Astrocyte of the hippocampus (primary cell): ENCODE results near the gene C17orf50.
"Not testable (repeated sequence)": the region's sequence is repeated elsewhere in the genome, so short reads cannot be mapped to it uniquely, and the experiment has no call there.

Experiments used
- DNase-seq: peaks from one replicate; pipeline ENCODE4 v3.0.0; 2011; ENCODE audit warnings: low read depth, low spot score

C17orf50 gene

DNA sequence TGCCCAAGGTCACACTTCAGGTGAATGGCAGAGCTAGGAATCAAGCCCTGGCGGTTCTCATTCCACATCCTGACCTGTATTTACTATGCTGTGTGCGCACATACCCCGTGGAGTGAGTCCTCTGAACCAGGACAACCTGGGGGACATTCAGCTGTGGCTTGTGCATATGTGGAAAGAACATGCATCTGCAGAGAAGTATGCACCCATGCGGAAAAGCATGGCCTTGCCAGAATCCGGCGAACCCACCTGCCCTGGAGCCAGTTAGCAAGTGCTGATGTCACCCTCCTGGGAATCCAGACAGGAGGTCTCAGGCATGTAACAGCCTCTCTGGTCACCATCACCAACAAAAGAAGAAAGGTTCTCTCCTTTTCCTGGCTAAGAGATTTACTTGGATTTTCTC lies 27.3 kb upstream of the C17orf50 start:
- DNase-seq, result no peak

- no peak for DNase-seq
Observed at GRCh38 chr17:35734396-35734795, 26.3 kb upstream of the C17orf50 start.

GRCh38 chr17:35735036-35735805 lies 25.5 kb upstream of the C17orf50 start:
- no peak for DNase-seq

DNA sequence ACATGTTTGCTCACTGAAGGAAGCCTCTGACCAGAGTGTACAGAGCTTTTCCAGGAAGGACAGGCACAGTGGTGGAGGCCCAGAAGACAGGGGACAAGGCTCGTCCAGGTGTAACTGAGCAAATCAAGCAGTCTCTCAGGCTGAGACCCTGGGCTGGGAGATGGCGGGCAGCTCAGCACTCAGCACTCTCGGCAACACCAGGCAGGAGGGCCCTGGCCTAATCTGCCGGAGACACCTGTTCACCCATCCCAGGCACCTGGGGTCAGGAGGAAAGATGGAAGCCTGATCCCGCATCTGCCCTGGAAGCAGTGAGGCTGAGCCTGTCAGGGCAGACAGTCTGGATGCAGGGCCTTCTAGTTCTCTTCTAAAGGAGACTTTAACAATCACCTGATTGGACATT lies 24.5 kb upstream of the C17orf50 start:
- no peak for DNase-seq

- no peak for DNase-seq
Observed at GRCh38 chr17:35738519-35739133, 22.1 kb upstream of the C17orf50 start.

- DNase-seq, result no peak
Observed at GRCh38 chr17:35740216-35740615, 20.5 kb upstream of the C17orf50 start.

GRCh38 chr17:35740997-35741931 lies 19.4 kb upstream of the C17orf50 start:
- no peak for DNase-seq

DNA sequence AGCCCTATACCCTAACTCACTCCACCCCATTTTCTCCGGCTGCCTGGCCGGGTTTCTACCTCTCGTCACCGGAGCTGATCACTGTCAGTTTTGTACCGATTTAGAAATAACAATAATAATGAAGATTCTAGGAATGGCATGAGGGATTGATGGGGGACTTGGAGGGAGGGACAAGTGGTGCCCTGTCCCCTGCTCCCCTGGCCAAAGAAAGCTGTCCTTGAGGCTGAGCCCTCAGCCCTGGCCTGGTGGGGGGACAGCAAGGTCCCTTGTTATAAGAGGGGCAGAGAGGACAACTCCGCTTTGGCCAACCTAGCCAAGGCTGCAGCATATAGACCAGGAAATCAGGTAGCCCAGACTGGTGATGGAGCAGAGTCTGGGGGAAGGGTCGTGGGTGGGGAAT lies 18.2 kb upstream of the C17orf50 start:
- DNase-seq, result no peak

DNA sequence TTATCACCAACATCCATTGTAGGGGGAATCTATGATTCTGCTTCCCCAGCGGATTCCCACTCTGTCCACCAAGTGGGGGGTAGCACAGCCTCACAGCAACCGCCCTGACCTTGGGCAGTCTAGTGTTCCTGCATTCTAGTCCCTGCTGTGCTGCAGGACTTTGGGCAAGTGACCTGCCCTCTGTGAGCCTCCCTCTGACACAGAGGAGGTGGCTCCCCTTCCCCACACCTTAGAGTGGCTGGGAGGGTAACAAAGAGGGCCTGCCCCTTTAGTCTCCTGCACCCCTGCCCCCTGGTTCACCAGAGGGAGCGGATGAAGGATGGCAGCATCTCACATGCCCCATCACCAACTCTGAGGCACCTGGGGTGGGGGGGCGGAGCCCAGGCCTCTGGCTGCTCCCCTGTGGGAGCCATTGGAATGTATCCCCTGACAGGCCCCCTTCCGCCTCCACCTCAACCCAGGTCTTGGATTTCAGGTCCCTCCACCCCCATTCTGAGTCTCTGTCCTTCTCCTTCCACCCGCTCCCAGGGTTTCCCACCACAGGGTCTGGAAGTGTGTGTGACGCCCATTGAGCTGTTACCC lies 17.7 kb upstream of the C17orf50 start:
- no peak for DNase-seq

DNA sequence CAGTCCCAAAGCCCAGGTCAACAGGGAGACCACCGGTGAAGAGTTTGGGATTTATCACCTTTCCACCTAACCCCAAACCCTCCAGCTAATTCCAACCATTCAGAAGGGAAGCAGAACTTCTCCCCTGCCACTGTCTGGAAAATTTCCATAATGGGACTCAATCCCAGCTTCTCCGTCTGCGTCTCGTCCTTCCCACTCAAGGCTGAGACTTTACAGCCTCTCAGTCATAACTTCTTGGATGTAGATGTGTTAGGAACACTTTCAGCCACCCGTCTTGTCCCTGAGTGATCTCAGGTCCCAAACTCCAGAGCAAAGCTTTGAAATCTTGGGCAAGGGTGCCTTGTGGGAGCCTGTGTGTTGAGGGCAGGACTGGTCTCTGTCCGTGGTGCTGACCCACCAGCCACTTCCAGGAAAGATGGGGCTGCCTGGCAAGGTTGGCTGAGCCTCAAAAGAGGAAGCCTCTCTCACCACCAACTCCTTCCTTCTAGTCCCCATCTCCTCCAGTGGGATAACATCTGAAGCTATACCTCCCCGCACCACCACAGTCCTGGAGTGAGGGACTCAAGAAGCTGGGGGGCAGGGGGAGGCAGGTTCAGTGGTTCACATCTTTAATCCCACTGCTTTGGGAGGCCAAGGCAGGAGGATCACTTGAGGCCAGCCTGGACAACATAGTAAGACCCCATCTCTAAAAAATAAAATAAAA lies 16.9 kb upstream of the C17orf50 start:
- DNase-seq, result peak; percentile 75

DNA sequence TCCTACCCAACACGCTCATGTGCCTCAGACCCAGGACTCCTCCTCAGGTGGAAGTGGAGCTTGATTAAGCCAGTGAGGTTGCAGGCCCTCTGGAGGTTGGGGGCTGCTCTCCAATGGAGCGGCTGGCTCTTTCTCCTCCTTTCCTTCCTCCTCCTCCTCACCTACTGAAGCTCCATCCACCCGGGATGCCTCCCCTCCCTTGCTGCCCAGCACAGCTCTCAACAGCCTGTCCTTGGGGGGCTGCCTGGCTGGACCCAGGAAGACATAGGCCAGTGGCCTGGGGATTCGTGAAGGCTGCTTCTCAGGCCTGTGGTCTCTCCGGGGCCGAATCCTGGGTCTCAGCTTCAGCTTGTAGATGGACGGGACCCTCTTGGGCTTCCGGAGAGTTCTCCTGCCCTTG lies 15.9 kb upstream of the C17orf50 start:
- DNase-seq, result no peak

GRCh38 chr17:35745246-35745645 lies 15.4 kb upstream of the C17orf50 start:
- DNase-seq, result no peak

DNA sequence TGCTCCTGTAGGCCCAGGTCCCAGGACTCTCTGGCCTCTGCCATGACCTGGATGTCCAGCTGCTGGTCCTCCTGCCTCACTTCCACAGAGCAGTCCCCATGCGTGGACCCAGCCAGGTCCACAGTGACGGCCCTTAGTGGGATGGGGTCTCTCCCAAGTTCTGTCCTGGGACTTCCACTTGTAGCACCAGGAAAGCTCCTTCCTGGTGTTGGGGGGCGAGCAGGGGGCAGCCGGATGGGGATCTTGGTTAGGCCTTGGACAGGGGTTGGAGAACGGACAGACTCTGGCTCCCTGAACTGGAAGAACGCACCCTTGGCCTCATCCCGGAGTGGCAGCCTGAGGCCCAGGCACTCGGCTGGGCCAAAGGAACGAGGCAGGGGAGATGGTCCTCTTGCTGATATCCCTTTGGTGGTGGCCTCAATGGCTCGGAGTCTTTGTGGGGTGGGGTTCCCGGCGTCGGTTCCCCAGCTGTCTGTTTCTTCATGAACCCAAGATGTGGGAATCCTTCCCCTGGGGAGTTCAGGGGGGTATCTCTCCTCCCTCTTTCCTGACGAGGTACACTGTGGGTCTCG lies 14.9 kb upstream of the C17orf50 start:
- no peak for DNase-seq

DNA sequence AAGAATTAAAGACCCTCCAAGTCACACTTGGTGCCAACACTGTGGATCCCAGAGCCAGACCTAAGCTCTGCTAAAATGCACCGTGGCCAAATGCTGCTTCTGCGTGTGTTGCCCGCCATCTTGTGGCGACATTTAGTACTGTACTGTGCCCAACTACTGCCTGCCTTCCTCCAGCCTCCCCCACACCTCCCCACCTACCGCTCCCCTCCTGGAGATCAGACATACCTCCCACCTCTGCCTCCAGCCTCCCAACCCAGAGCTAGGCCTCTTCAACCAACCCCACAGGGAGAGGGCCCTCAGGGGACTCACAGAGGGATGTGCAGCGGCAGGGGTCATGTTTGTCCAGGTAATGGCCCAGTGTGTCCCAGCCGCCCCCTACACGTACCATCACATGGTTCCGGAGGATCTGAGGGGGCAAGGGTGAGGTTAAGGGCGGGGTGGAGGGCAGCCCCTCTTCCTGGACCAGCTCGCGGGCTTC lies 13.1 kb upstream of the C17orf50 start:
- peak; percentile 90 for DNase-seq

- peak; percentile 43 for DNase-seq
Observed at GRCh38 chr17:35748341-35748841, 12.3 kb upstream of the C17orf50 start.

DNA sequence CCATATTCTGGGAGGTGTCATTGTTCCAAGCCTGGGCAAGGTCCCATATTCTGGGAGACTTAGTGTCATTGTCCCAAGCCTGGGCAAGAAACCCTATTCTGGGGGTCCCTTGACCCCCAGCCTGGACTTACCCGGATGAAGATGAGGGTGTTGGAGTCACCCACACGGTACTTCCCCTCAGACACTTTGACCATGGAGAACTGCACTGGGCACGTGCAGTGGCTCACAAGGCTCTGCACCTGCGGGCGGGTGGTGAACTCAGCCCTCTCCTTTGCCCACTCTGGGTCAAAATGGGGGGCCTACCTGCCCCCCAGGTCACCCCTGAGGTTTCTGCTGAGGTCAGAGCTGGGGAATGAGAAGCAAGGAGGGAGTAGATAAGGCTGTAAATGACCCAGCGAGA lies 11.7 kb upstream of the C17orf50 start:
- DNase-seq, result no peak

GRCh38 chr17:35749560-35750412 lies 10.9 kb upstream of the C17orf50 start:
- DNase-seq, result no peak

- DNase-seq, result no peak
Observed at GRCh38 chr17:35750526-35751395, 9.9 kb upstream of the C17orf50 start.

DNA sequence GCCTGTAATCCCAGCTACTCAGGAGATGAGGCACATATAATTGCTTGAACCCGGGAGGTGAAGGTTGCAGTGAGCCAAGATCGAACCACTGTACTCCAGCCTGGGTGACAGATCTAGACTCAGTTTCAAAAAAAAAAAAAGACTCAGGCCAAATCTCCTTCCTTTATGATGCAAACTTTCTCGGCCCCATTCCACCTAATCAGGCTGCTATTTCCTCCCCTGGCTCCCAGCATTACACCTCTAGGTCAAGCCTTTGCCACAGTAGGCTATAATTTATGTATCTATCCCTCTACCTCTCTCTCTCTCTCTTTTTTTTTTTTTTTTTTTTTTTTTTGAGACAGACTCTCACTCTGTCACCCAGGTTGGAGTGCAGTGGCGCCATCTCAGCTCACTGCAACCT lies 9.1 kb upstream of the C17orf50 start:
- DNase-seq, result not testable (repeated sequence)
